SK-N-SH (cell line): ENCODE measurements around the gene EDEM3. TPM values are rescaled to one million over a fixed set of nuclear protein-coding genes. Genes with fewer than 3 reads are reported as not detected.

ENCODE experiments used
- CTCF ChIA-PET: fragments of 300-600, 350-600 bp; formaldehyde crosslinking; extraction: SDS; loops from one replicate; lab custom pipeline; 2021; lab: Yijun Ruan, JAX
- POLR2A ChIA-PET: fragments of 350-600 bp; sonication (Branson Sonifier 250); formaldehyde crosslinking; extraction: SDS; loops from one replicate; lab custom pipeline; 2020; ENCODE audit warnings: antibody characterized with exemption, inconsistent platforms; lab: Yijun Ruan, JAX
- DNase-seq: peaks from one replicate; pipeline ENCODE4 v3.0.0; 2012
- H2AFZ ChIP-seq: fragments of 200-600 bp; sonication (generic); 2 replicates; pipeline ENCODE4 v1.8.1; 2016; ENCODE audit warnings: antibody characterized with exemption, mild to moderate bottlenecking, low read depth
- H3F3A ChIP-seq: fragments of 200-600 bp; sonication (generic); replicated peaks from 2 replicates; pipeline ENCODE3; 2016; ENCODE audit warnings: antibody characterized with exemption, mild to moderate bottlenecking; ENCODE audit not compliant: insufficient read depth
- H3K27ac ChIP-seq, 2 experiments: fragments of 200-500 bp in 1 of 2; fragments of 200-600 bp in 1 of 2; sonication (Bioruptor generic) in 1 of 2; sonication (generic), shearing (Covaris generic) in 1 of 2; 2 replicates each; pipeline versions ENCODE4 v1.5.1 to v1.6.1; 2014 to 2016; ENCODE audit warnings: low read depth in 2 of 2, inconsistent platforms in 1 of 2, low read length in 1 of 2, mild to moderate bottlenecking in 1 of 2, mixed read lengths in 1 of 2
- H3K27me3 ChIP-seq: fragments of 200-600 bp; sonication (generic), shearing (Covaris generic); 2 replicates; pipeline ENCODE4 v1.6.1; 2016; ENCODE audit warnings: mixed run types; ENCODE audit not compliant: insufficient read depth
- H3K36me3 ChIP-seq, 2 experiments: fragments of 200-500 bp in 1 of 2; fragments of 200-600 bp in 1 of 2; sonication (Bioruptor generic) in 1 of 2; sonication (generic) in 1 of 2; replicated peaks in 1 of 2; 2 replicates each; pipeline versions ENCODE3 to v1.5.1; 2014 to 2016; ENCODE audit warnings: low read length in 1 of 2, mild to moderate bottlenecking in 1 of 2; ENCODE audit not compliant: insufficient read depth in 2 of 2, control insufficient read depth in 1 of 2
- H3K4me1 ChIP-seq, 2 experiments: fragments of 200-500 bp in 1 of 2; fragments of 200-600 bp in 1 of 2; sonication (Bioruptor generic) in 1 of 2; sonication (generic), shearing (Covaris generic) in 1 of 2; 2 replicates each; pipeline versions ENCODE4 v1.5.1 to v1.6.1; 2014 to 2016; ENCODE audit warnings: low read depth in 1 of 2, low read length in 1 of 2, mixed run types in 1 of 2; ENCODE audit not compliant: insufficient read depth in 2 of 2, control insufficient read depth in 1 of 2
- H3K4me2 ChIP-seq: fragments of 200-600 bp; sonication (generic), shearing (Covaris generic); 2 replicates; pipeline ENCODE4 v1.6.1; 2017; ENCODE audit warnings: mixed run types
- H3K4me3 ChIP-seq, 2 experiments: fragments of 200-500 bp in 1 of 2; fragments of 200-600 bp in 1 of 2; sonication (Bioruptor generic) in 1 of 2; sonication (generic), shearing (Covaris generic) in 1 of 2; 2 replicates each; pipeline versions ENCODE4 v1.5.1 to v1.8.1; 2014 to 2016; ENCODE audit warnings: low read depth in 2 of 2, inconsistent platforms in 1 of 2, low read length in 1 of 2, mild to moderate bottlenecking in 1 of 2, mixed read lengths in 1 of 2, moderate library complexity in 1 of 2
- H3K79me2 ChIP-seq: fragments of 200-600 bp; sonication (generic); 2 replicates; pipeline ENCODE4 v1.8.1; 2017; ENCODE audit warnings: mild to moderate bottlenecking; ENCODE audit not compliant: insufficient read depth
- H3K9ac ChIP-seq: fragments of 200-600 bp; sonication (generic); 2 replicates; pipeline ENCODE4 v1.6.1; 2017; ENCODE audit warnings: mixed run types
- H3K9me2 ChIP-seq: fragments of 200-600 bp; sonication (generic); 2 replicates; pipeline ENCODE4 v1.6.1; 2017; ENCODE audit warnings: mixed run types
- H3K9me3 ChIP-seq: fragments of 200-600 bp; sonication (generic); 2 replicates; pipeline ENCODE4 v1.6.1; 2017; ENCODE audit warnings: mixed run types, mild to moderate bottlenecking, moderate library complexity
- H4K20me1 ChIP-seq: fragments of 200-600 bp; sonication (generic); 2 replicates; pipeline ENCODE4 v1.6.1; 2017; ENCODE audit warnings: mild to moderate bottlenecking, mixed run types; ENCODE audit not compliant: insufficient read depth
- EP300 ChIP-seq, 2 experiments: IDR thresholded peaks; 2 replicates each; pipeline versions ENCODE4 v1.4.0 to v1.6.1; 2012; ENCODE audit warnings: borderline replicate concordance in 1 of 2, low read depth in 1 of 2, low read length in 1 of 2
- GATA2 ChIP-seq: sonication (generic); formaldehyde crosslinking; IDR thresholded peaks from 2 replicates; pipeline ENCODE4 v1.5.0; 2020; ENCODE audit warnings: mild to moderate bottlenecking, missing genetic modification reagents
- NRF1 ChIP-seq: IDR thresholded peaks from 2 replicates; pipeline ENCODE4 v1.6.1; 2012; ENCODE audit warnings: low read depth, mild to moderate bottlenecking, low read length
- RCOR1 ChIP-seq: fragments of 150-350 bp; IDR thresholded peaks from 2 replicates; pipeline ENCODE4 v1.6.1; 2017; ENCODE audit warnings: antibody characterized with exemption, low read length
- YY1 ChIP-seq: IDR thresholded peaks from 2 replicates; pipeline ENCODE4 v1.4.0; 2012; ENCODE audit warnings: low read depth, mild to moderate bottlenecking
- ZBTB33 ChIP-seq: IDR thresholded peaks from 2 replicates; pipeline ENCODE4 v1.4.0; 2012; ENCODE audit warnings: low read depth, borderline replicate concordance
- WGBS: methylation state at CpG from one replicate; pipeline ENCODE4 v1.1.6; 2017; ENCODE audit warnings: low lambda C conversion rate; 5-methylcytosine and 5-hydroxymethylcytosine counted together
- polyA plus RNA-seq, 3 experiments: library from polyadenylated mRNA; depleted of rRNA; stranded (reverse); fragments of >200 nt; gene quantifications; 2 replicates each; pipeline ENCODE4 v1.2.3, GENCODE V29; 2012

EDEM3 gene
- polyA plus RNA-seq, 1 of the 3 experiments (the other 2 are of a cell fraction), result 28.6 TPM

GRCh38 chr1:184747089-184747955, 7.3 kb downstream of the EDEM3 start:
- peaks cover 19 to 45% of the 10 kb centered on the region in 2 experiments; a peak in 3 of 4 replicates for H3K4me1 ChIP-seq
- no peaks in the 10 kb centered on the region for H3F3A ChIP-seq
- 0 out of 2 replicates have a peak, but pooled peaks cover 5% of the 10 kb centered on the region for H4K20me1 ChIP-seq
- no peak overlapping the region for H3K9ac ChIP-seq
- DNase-seq, result no peak
- H3K79me2 ChIP-seq, result peaks cover 47% of the 10 kb centered on the region
- H3K27ac ChIP-seq, result no peak overlapping the region
- no peaks in the 10 kb centered on the region; the same call in 1 of the 2 replicates for H3K9me2 ChIP-seq
- no peak overlapping the region for H2AFZ ChIP-seq
- 95% methylated on average over 3 of the region's 3 CpGs for WGBS
- no peak overlapping the region for H3K4me3 ChIP-seq
- peaks cover 29 to 33% of the 10 kb centered on the region in 2 experiments for H3K36me3 ChIP-seq
- H3K27me3 ChIP-seq, result no peaks in the 10 kb centered on the region
- no peaks in the 10 kb centered on the region for H3K9me3 ChIP-seq
- ChIA-PET CTCF (interaction anchor here (0.8 kb wide), 1 partner anchor 56 kb away, joined by 3 read pairs; no protein-coding TSS in a partner anchor), POLR2A (no interaction called here)
- TF ChIP-seq YY1, result no peak
- TF ChIP-seq ZBTB33, result no peak
- TF ChIP-seq, all 33 proteins: peak for 0
- H3K4me2 ChIP-seq, result no peak overlapping the region

GRCh38 chr1:184745929-184746638, 8.6 kb downstream of the EDEM3 start:
- Histone ChIP-seq H3K4me1 (peaks cover 19 to 45% of the 10 kb centered on the region in 2 experiments; a peak in 3 of 4 replicates), H3K79me2 (peaks cover 40% of the 10 kb centered on the region), H3K9me3 (no peaks in the 10 kb centered on the region), H3K27ac (peak overlapping the region in 1 of 2 experiments; percentile 85; a peak in 2 of 4 replicates), H3K4me2 (no peak overlapping the region)
- TF ChIP-seq RCOR1 (peak; percentile 76; the same call in 1 of the 2 replicates), NRF1 (no peak), YY1 (no peak), GATA2 (peak; percentile 70), EP300 (IDR thresholded peaks at IDR 0.05; ENCODE audit: borderline replicate concordance in 1 of 2, low read depth in 1 of 2, low read length in 1 of 2) (peak in 1 of 2 experiments; percentile 70; a peak in 1 of 4 replicates)
- TF ChIP-seq, all 33 proteins: peak for 3
- 52% methylated on average over 4 of the region's 4 CpGs for WGBS
- no peak overlapping the region for H2AFZ ChIP-seq
- H3K27me3 ChIP-seq, result no peaks in the 10 kb centered on the region
- ChIA-PET POLR2A (no interaction called here), CTCF (no interaction called here)
- DNase-seq, result peak; percentile 60
- H4K20me1 ChIP-seq, result no peaks in the 10 kb centered on the region
- H3K9ac ChIP-seq, result no peak overlapping the region
- H3K36me3 ChIP-seq, result peaks cover 29 to 39% of the 10 kb centered on the region in 2 experiments
- no peak overlapping the region for H3K4me3 ChIP-seq
- H3K9me2 ChIP-seq, result no peaks in the 10 kb centered on the region; the same call in 1 of the 2 replicates
- H3F3A ChIP-seq, result no peaks in the 10 kb centered on the region
